ENCODE measurements around the gene EGF. TPM values are rescaled to one million over a fixed set of nuclear protein-coding genes. Genes with fewer than 3 reads are reported as not detected.

Gene EGF
- total RNA-seq, 1 donor, result 0.09 TPM

- no peak for TF ChIP-seq CTCF (IDR thresholded peaks at IDR 0.05; ENCODE audit: insufficient read depth, low read length)
- DNase-seq (ENCODE audit: low read depth), result no peak
- no peak overlapping the region for H3K4me3 ChIP-seq (ENCODE audit: low read depth, low read length)
Observed at GRCh38 chr4:109913596-109914241, 1.0 kb downstream of the EGF start.

- no peak overlapping the region for H3K4me3 ChIP-seq (ENCODE audit: low read depth, low read length)
- TF ChIP-seq CTCF (IDR thresholded peaks at IDR 0.05; ENCODE audit: insufficient read depth, low read length), result no peak
Observed at GRCh38 chr4:109914322-109914721, 1.6 kb downstream of the EGF start.

GRCh38 chr4:109915385-109916026 lies 2.8 kb downstream of the EGF start:
- no peak for TF ChIP-seq CTCF (IDR thresholded peaks at IDR 0.05; ENCODE audit: insufficient read depth, low read length)

More at GRCh38 chr4:109914322-109914721, 1.6 kb downstream of the EGF start:
- no peak for DNase-seq (ENCODE audit: low read depth)

GRCh38 chr4:109916027-109916409 lies 3.3 kb downstream of the EGF start:
- no peak overlapping the region for H3K4me3 ChIP-seq (ENCODE audit: low read depth, low read length)
- DNase-seq (ENCODE audit: low read depth), result no peak
- TF ChIP-seq CTCF (IDR thresholded peaks at IDR 0.05; ENCODE audit: insufficient read depth, low read length), result no peak

More at GRCh38 chr4:109915385-109916026, 2.8 kb downstream of the EGF start:
- DNase-seq (ENCODE audit: low read depth), result no peak
- H3K4me3 ChIP-seq (ENCODE audit: low read depth, low read length), result no peak overlapping the region

DNA sequence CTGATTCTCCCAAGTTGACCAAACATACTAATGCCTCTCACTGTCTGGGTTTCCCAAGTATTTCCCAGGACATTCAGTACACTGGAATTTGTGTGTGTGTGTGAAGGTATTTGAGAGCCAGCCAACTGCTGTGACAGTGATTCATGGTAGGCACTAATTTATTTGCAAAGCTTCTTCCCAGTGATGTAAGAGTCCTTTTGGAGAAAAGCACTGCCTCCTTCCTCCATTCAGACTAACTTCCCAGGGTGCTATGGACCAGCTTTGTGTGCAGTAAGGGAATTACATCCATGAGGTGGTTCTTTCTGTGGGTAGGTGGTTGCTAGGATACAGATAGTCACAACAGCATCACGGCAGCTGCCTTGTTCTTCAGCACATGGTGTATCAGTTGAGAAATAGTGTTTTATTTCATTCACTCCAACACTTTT lies 8.7 kb downstream of the EGF start:
- no peak overlapping the region for H3K4me3 ChIP-seq (ENCODE audit: low read depth, low read length)
- no peak for TF ChIP-seq CTCF (IDR thresholded peaks at IDR 0.05; ENCODE audit: insufficient read depth, low read length)
- DNase-seq (ENCODE audit: low read depth), result peak; percentile 67

DNA sequence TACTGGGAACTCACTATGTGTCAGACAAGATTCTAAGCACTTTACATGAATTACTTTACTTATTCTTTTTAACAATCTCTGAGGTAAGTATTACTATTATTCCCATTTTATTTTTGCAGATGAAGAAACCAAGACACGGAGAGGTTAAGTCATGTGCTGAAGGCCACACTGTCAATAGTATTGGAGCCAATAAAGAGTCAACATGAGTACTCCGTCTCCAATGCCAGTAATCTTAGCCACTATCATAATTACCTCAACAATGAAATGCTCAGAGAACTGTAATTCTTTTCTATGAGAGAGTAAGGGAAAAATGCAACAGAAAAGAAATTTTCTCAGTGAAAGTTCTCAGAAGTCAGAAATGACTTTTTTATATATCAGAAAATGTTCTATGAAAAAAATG lies 12.7 kb downstream of the EGF start:
- DNase-seq (ENCODE audit: low read depth), result no peak
- no peak for TF ChIP-seq CTCF (IDR thresholded peaks at IDR 0.05; ENCODE audit: insufficient read depth, low read length)
- no peak overlapping the region for H3K4me3 ChIP-seq (ENCODE audit: low read depth, low read length)
